ENCODE data around the gene PPP2R5E.

PPP2R5E gene

DNA sequence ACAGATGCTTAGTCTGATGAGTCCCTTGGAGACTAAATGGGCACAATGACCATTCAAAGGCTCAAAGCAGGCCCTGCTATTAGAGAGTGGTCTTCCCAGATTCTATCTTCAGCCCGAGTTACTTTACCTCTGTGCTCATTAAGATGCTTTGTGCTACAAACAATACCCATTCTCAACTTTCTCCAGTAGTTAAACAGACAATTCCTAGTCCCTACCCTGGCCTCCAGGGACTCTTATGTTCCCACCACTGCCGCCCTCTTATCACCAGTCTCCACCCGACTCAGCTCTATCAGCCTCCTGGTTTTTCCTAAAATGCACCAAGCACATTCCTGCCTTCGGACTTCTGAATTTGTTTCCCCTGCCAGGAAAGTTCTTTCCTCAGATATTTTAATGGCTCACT, 198.8 kb downstream of the PPP2R5E start:
- no peaks in the 10 kb centered on the region for H3K4me1 ChIP-seq (ENCODE audit: insufficient read depth, insufficient read length)
- no peak overlapping the region for H3K9ac ChIP-seq (ENCODE audit: insufficient read length, low read depth)
- no peaks in the 10 kb centered on the region for H3K36me3 ChIP-seq (ENCODE audit: insufficient read depth, insufficient read length, low read length)
- DNase-seq (ENCODE audit: low read depth, low spot score) = no peak
- no peaks in the 10 kb centered on the region for H3K9me3 ChIP-seq (ENCODE audit: insufficient read depth, low read length)
- TF ChIP-seq YY1 (IDR thresholded peaks at IDR 0.05; ENCODE audit: insufficient read depth, insufficient read length) = no peak
- TF ChIP-seq SUZ12 (IDR thresholded peaks at IDR 0.05; ENCODE audit: extremely low read depth, insufficient read depth, insufficient read length) = no peak
- TF ChIP-seq ZNF274 (IDR thresholded peaks at IDR 0.05; ENCODE audit: low read depth, low read length) = no peak
- no peak overlapping the region for H3K4me3 ChIP-seq (ENCODE audit: insufficient read length, low read depth)
- H3K27me3 ChIP-seq (ENCODE audit: insufficient read depth, insufficient read length) = no peaks in the 10 kb centered on the region

DNA sequence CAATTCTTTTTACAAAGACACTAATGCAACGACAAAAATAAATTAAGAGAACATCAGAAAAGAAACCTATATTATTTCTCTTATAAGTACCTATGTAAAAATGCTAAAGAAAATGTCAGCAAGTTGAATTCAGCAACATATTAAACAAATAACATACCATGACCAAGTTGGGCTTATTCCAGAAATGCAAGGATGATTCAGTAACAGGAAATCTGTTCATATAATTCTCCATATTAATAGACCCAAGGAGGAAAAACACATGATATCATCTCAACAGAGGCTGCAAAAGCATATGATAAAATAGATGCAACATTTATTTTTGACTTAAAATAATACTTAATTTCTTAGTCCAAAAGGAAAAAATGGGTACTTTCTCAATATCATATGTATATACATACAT, 199.3 kb downstream of the PPP2R5E start:
- no peaks in the 10 kb centered on the region for H3K36me3 ChIP-seq (ENCODE audit: insufficient read depth, insufficient read length, low read length)
- no peak for DNase-seq (ENCODE audit: low read depth, low spot score)

DNA sequence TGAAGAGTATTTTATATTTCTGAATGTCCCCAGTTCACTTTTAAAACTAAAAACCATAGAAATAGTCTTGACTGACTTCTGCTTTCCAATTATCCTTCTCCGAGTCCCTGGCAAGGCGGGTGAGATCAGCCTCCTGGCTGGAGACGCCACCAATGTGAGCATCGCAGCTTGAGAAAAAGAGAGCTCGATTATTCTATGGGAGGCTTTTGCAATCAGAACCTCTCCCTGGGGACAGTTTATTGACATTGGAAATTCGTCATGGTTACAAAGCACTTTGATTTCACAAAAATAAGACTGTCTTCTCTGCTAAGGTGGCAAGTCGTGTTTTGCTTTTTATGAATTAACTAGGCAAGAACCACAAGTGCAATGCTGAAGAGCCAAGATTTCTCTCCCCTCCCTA, 200.8 kb downstream of the PPP2R5E start:
- H3K4me1 ChIP-seq (ENCODE audit: insufficient read depth, insufficient read length) = no peaks in the 10 kb centered on the region
- no peak for DNase-seq (ENCODE audit: low read depth, low spot score)
- no peak for TF ChIP-seq SUZ12 (IDR thresholded peaks at IDR 0.05; ENCODE audit: extremely low read depth, insufficient read depth, insufficient read length)
- no peak for TF ChIP-seq ZNF274 (IDR thresholded peaks at IDR 0.05; ENCODE audit: low read depth, low read length)
- TF ChIP-seq YY1 (IDR thresholded peaks at IDR 0.05; ENCODE audit: insufficient read depth, insufficient read length) = no peak
- no peaks in the 10 kb centered on the region for H3K27me3 ChIP-seq (ENCODE audit: insufficient read depth, insufficient read length)
- no peaks in the 10 kb centered on the region for H3K9me3 ChIP-seq (ENCODE audit: insufficient read depth, low read length)
- H3K9ac ChIP-seq (ENCODE audit: insufficient read length, low read depth) = no peak overlapping the region
- H3K36me3 ChIP-seq (ENCODE audit: insufficient read depth, insufficient read length, low read length) = no peaks in the 10 kb centered on the region
- no peak overlapping the region for H3K4me3 ChIP-seq (ENCODE audit: insufficient read length, low read depth)

More for the DNA sequence above, 199.3 kb downstream of the PPP2R5E start:
- Histone ChIP-seq H3K27me3 (ENCODE audit: insufficient read depth, insufficient read length) (no peaks in the 10 kb centered on the region), H3K9me3 (ENCODE audit: insufficient read depth, low read length) (no peaks in the 10 kb centered on the region), H3K4me3 (ENCODE audit: insufficient read length, low read depth) (no peak overlapping the region), H3K4me1 (ENCODE audit: insufficient read depth, insufficient read length) (no peaks in the 10 kb centered on the region), H3K9ac (ENCODE audit: insufficient read length, low read depth) (no peak overlapping the region)
- no peak for TF ChIP-seq ZNF274 (IDR thresholded peaks at IDR 0.05; ENCODE audit: low read depth, low read length)
- TF ChIP-seq YY1 (IDR thresholded peaks at IDR 0.05; ENCODE audit: insufficient read depth, insufficient read length) = no peak
- TF ChIP-seq SUZ12 (IDR thresholded peaks at IDR 0.05; ENCODE audit: extremely low read depth, insufficient read depth, insufficient read length) = no peak

DNA sequence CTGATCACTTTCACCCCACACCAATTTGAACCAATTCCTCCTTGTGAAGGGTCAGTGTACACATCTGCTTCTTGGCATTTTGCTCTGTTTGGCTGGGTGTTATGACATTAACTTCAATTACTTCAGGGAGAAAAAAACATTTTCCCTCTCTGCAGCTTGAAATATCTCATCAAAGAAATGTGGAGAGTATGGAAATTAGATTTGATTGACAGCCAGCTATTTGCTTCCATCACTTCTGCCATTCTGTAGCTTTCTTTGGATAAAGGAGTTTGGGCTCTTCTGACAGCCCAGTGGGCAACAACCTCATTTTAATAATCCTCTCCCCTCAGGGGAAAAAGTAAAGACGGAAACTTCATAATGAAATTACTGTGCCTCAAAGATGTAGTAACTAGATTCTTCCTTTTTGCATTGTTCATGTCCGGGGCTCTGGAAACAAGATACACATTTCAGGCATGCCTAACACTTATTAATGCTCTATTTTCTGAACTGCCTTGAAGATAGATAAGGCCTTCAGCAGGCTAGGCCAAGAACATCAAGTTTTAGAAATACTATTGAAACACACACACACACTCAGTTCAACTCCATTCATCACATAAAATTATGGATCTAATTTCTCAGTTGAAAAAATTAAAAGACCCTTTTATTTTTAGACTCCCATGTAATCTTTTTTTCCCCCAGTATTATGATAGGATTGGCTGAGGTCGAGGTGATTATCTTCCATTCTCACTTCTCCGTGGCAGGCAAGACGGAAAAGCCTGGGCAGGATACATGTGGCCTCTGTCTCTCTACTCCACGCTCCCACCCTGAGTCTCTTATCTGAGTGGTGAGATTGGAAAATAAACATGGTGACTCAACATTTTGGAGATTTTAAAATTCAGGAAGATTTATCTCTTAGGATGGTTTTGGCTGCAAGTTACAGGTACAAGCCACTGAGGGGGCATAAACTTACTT, 214.1 kb downstream of the PPP2R5E start:
- Histone ChIP-seq H3K4me3 (ENCODE audit: insufficient read length, low read depth) (no peak overlapping the region), H3K9ac (ENCODE audit: insufficient read length, low read depth) (no peak overlapping the region), H3K27me3 (ENCODE audit: insufficient read depth, insufficient read length) (no peaks in the 10 kb centered on the region), H3K9me3 (ENCODE audit: insufficient read depth, low read length) (no peaks in the 10 kb centered on the region), H3K36me3 (ENCODE audit: insufficient read depth, insufficient read length, low read length) (no peaks in the 10 kb centered on the region), H3K4me1 (ENCODE audit: insufficient read depth, insufficient read length) (no peaks in the 10 kb centered on the region)
- TF ChIP-seq ZNF274 (IDR thresholded peaks at IDR 0.05; ENCODE audit: low read depth, low read length) = no peak
- TF ChIP-seq YY1 (IDR thresholded peaks at IDR 0.05; ENCODE audit: insufficient read depth, insufficient read length) = no peak
- TF ChIP-seq SUZ12 (IDR thresholded peaks at IDR 0.05; ENCODE audit: extremely low read depth, insufficient read depth, insufficient read length) = no peak
- DNase-seq (ENCODE audit: low read depth, low spot score) = no peak

DNA sequence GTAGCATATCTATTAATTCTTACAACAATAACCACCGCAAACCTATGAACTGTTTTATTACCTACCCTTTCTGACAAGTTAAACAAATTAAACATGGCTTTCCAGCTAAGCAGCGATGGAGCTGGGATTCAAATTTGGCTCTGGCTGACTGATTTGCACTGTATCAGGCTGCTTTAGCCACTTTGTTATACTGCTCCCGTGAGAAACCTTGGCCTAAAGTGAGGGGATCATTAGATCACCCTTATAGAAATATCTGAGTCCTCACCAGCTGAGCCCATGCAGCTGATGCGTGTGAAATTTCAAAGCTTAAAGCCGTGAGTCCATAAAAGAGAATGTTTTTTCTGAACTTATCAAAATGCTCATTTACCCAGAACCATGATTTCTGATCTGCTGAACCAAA, 216.3 kb downstream of the PPP2R5E start:
- no peak for DNase-seq (ENCODE audit: low read depth, low spot score)

DNA sequence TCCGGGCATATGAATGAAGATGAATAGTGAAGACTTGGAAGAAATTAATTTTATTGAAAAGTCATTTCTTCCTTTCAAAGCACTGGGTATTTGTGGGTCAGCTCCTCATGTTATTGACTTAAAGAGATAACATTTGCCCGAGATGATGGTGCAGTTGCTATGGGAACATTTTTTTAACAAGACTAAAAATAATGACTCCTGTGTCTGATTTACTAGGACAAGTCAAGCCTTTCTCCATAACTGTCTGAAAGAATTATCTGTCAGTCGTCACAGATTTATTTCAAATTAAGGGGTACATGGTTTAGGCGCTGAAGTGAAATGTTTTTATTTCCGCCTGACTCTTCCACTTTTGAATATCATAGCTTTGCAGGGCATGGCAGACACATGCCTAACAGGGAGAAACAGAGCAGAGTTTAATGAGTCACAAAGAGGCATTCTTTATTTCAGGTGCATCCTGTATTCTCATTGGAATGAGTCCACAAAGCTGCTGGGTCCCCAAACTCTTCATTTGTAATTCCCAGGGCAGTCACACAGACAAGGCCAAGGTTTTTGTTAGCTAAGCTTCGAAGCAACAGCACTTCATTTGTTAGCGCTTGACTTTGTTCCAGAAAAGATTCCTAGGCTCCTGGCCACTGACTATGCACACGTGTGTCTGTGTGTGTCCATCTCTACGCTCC, 220.1 kb downstream of the PPP2R5E start:
- no peak for DNase-seq (ENCODE audit: low read depth, low spot score)
- TF ChIP-seq SUZ12 (IDR thresholded peaks at IDR 0.05; ENCODE audit: extremely low read depth, insufficient read depth, insufficient read length) (no peak), ZNF274 (IDR thresholded peaks at IDR 0.05; ENCODE audit: low read depth, low read length) (no peak), YY1 (IDR thresholded peaks at IDR 0.05; ENCODE audit: insufficient read depth, insufficient read length) (no peak)
- H3K9ac ChIP-seq (ENCODE audit: insufficient read length, low read depth) = no peak overlapping the region
- H3K9me3 ChIP-seq (ENCODE audit: insufficient read depth, low read length) = no peaks in the 10 kb centered on the region
- H3K4me3 ChIP-seq (ENCODE audit: insufficient read length, low read depth) = no peak overlapping the region
- no peaks in the 10 kb centered on the region for H3K36me3 ChIP-seq (ENCODE audit: insufficient read depth, insufficient read length, low read length)
- H3K4me1 ChIP-seq (ENCODE audit: insufficient read depth, insufficient read length) = no peaks in the 10 kb centered on the region
- H3K27me3 ChIP-seq (ENCODE audit: insufficient read depth, insufficient read length) = no peaks in the 10 kb centered on the region

More for the DNA sequence above, 216.3 kb downstream of the PPP2R5E start:
- H3K36me3 ChIP-seq (ENCODE audit: insufficient read depth, insufficient read length, low read length) = no peaks in the 10 kb centered on the region
- H3K9ac ChIP-seq (ENCODE audit: insufficient read length, low read depth) = no peak overlapping the region
- no peaks in the 10 kb centered on the region for H3K9me3 ChIP-seq (ENCODE audit: insufficient read depth, low read length)
- TF ChIP-seq YY1 (IDR thresholded peaks at IDR 0.05; ENCODE audit: insufficient read depth, insufficient read length) = no peak
- no peak for TF ChIP-seq ZNF274 (IDR thresholded peaks at IDR 0.05; ENCODE audit: low read depth, low read length)
- TF ChIP-seq SUZ12 (IDR thresholded peaks at IDR 0.05; ENCODE audit: extremely low read depth, insufficient read depth, insufficient read length) = no peak
- no peaks in the 10 kb centered on the region for H3K4me1 ChIP-seq (ENCODE audit: insufficient read depth, insufficient read length)
- no peaks in the 10 kb centered on the region for H3K27me3 ChIP-seq (ENCODE audit: insufficient read depth, insufficient read length)
- H3K4me3 ChIP-seq (ENCODE audit: insufficient read length, low read depth) = no peak overlapping the region

DNA sequence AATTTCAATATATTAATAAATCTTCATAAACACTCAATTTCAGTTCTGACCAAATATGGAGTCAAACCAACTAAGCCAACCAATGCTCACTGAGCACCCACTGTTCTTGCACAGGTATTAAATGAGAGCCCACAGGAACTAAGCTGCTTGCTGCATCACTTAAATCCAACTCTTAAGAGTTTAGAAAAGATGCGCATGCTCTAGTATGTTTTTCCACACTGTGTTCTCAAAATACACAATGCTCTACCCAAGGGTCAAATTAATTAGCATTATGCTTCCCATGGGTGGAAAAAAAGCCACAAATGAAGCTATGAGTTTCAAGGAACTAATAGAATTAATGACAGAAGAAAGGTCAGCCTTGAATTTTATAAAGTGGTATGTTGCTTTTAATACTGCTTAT, 220.7 kb downstream of the PPP2R5E start:
- no peak for DNase-seq (ENCODE audit: low read depth, low spot score)
- no peak overlapping the region for H3K4me3 ChIP-seq (ENCODE audit: insufficient read length, low read depth)
- H3K9me3 ChIP-seq (ENCODE audit: insufficient read depth, low read length) = no peaks in the 10 kb centered on the region
- TF ChIP-seq ZNF274 (IDR thresholded peaks at IDR 0.05; ENCODE audit: low read depth, low read length) (no peak), SUZ12 (IDR thresholded peaks at IDR 0.05; ENCODE audit: extremely low read depth, insufficient read depth, insufficient read length) (no peak), YY1 (IDR thresholded peaks at IDR 0.05; ENCODE audit: insufficient read depth, insufficient read length) (no peak)
- H3K27me3 ChIP-seq (ENCODE audit: insufficient read depth, insufficient read length) = no peaks in the 10 kb centered on the region
- H3K4me1 ChIP-seq (ENCODE audit: insufficient read depth, insufficient read length) = no peaks in the 10 kb centered on the region
- no peaks in the 10 kb centered on the region for H3K36me3 ChIP-seq (ENCODE audit: insufficient read depth, insufficient read length, low read length)
- H3K9ac ChIP-seq (ENCODE audit: insufficient read length, low read depth) = no peak overlapping the region
